GM12891 (cell line): Measurements from ENCODE around the gene HOXC12.
A peak's percentile ranks its signal among the peaks of the same experiment; 100 is the strongest.

Source experiments
- DNase-seq: peaks from one replicate; pipeline ENCODE4 v3.0.0; 2011; ENCODE audit warnings: low spot score; ENCODE audit not compliant: insufficient read length
- FAIRE-seq: peaks from 2 replicates; lab custom pipeline; 2011; peaks lifted over from hg19 to GRCh38; lab: Jason Lieb, UNC
- PAX5 ChIP-seq: IDR thresholded peaks from 2 replicates; pipeline ENCODE4 v1.6.1; 2011; ENCODE audit warnings: low read length, moderate library complexity, mild to moderate bottlenecking; ENCODE audit not compliant: insufficient read depth, severe bottlenecking
- POLR2A ChIP-seq: IDR thresholded peaks from 2 replicates; pipeline ENCODE4 v1.6.1; 2011; ENCODE audit warnings: low read depth, low read length, control low read depth
- POLR2AphosphoS5 ChIP-seq: IDR thresholded peaks from 2 replicates; pipeline ENCODE4 v1.6.1; 2011; ENCODE audit warnings: low read depth, low read length, control low read depth
- POU2F2 ChIP-seq: IDR thresholded peaks from 2 replicates; pipeline ENCODE4 v1.6.1; 2011; ENCODE audit warnings: low read depth, mild to moderate bottlenecking, control low read depth, low read length, moderate library complexity
- SPI1 ChIP-seq: IDR thresholded peaks from 2 replicates; pipeline ENCODE4 v1.6.1; 2011; ENCODE audit warnings: low read depth, low read length, control low read depth
- TAF1 ChIP-seq: IDR thresholded peaks from 2 replicates; pipeline ENCODE4 v1.6.1; 2011; ENCODE audit warnings: low read depth, low read length, control low read depth

HOXC12 gene

DNA sequence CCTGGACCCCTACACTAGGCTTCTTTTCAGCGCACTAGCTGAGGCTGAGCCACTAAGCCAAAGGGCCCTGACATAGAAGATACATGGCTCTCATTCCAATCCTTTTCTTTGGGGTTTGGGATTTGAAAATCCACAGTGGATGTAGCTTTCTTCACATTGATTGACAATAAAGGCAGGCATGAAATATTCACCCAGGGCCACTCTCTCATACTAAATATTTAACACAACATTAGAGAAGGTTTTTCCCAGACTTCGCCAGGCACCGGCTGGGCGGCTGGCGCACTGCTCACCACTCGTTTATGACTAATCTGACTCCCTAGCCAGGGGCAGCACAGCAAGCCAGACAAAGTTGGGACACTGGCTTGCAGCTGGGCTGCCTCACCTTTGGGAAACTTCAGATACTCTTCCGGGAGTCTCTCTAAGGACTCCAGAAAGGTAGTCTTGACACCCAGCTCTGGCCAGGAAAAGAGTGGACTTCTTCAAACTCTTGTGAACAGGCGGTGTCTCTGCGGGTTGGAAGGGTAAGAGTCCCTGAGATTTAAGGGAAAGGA is 17.5 kb downstream of the HOXC12 start:
- DNase-seq (no peak), FAIRE-seq (no peak)
- TF ChIP-seq PAX5, result no peak
- TF ChIP-seq POU2F2, result no peak
- TF ChIP-seq POLR2AphosphoS5, result no peak
- TF ChIP-seq TAF1, result no peak
- TF ChIP-seq SPI1, result no peak
- no peak for TF ChIP-seq POLR2A

- TF ChIP-seq POLR2A, result no peak
- no peak for FAIRE-seq
- DNase-seq, result no peak
These were observed 18.1 kb downstream of the HOXC12 start, which contains the start of gene HOXC11 for GRCh38 chr12:53972722-53973235. Gene HOXC11, plus strand, starts transcription at chr12:53973126. Its CDS starts 116 bp downstream, at chr12:53973242.

GRCh38 chr12:53973236-53974042 is 18.7 kb downstream of the HOXC12 start:
- TF ChIP-seq PAX5, result no peak
- TF ChIP-seq POLR2AphosphoS5, result no peak
- DNase-seq (no peak), FAIRE-seq (no peak)

- no peak for TF ChIP-seq PAX5
- no peak for TF ChIP-seq TAF1
- TF ChIP-seq POU2F2, result no peak
- no peak for TF ChIP-seq SPI1
- no peak for TF ChIP-seq POLR2AphosphoS5
- no peak for TF ChIP-seq POLR2A
- no peak for FAIRE-seq
- DNase-seq, result peak; percentile 64
These were observed 19.7 kb downstream of the HOXC12 start, which contains the start of gene HOTAIR for GRCh38 chr12:53974084-53975063. Gene HOTAIR, minus strand, starts transcription at chr12:53974954.

- FAIRE-seq (no peak), DNase-seq (no peak)
- TF ChIP-seq POLR2AphosphoS5, result no peak
- TF ChIP-seq POU2F2, result no peak
These were observed 20.4 kb downstream of the HOXC12 start for GRCh38 chr12:53975064-53975471.

DNA sequence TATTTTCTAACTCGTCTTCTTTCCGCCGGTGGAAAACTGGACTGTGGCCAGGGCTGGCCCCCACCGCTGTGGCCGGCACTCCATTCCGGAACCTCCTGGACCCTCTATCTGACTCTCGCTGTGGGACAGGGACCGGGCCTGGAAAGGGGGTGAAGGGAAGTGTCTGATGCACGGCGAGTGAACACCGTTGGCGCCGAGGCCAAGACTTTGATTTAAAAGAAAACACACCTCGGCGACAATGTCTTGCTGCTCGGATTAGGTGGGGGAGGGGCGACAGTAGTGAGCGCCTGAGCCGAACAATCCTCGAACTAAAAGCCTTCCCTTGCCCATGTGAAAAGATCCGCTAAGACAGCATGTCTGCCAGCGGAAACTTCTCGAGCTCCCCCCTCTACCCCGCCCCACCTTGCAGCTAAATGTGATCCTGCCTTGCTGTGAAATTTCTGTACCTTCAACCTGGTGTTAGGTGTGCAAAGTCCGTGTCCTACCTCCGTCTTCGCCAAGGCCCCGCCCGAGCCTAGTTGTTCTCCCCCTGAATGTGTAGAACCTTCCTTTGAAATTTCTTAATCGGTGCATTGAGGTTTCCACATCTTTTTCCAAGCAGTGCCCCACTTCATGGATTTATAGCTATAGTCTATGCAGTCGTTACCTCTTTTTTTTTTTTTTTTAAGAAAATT is 20.9 kb downstream of the HOXC12 start:
- no peak for DNase-seq
- TF ChIP-seq POU2F2 (no peak), PAX5 (no peak), POLR2A (no peak), TAF1 (no peak), POLR2AphosphoS5 (no peak), SPI1 (no peak)
- FAIRE-seq, result no peak

GRCh38 chr12:53976172-53976822 is 21.6 kb downstream of the HOXC12 start:
- DNase-seq (no peak), FAIRE-seq (no peak)

DNA sequence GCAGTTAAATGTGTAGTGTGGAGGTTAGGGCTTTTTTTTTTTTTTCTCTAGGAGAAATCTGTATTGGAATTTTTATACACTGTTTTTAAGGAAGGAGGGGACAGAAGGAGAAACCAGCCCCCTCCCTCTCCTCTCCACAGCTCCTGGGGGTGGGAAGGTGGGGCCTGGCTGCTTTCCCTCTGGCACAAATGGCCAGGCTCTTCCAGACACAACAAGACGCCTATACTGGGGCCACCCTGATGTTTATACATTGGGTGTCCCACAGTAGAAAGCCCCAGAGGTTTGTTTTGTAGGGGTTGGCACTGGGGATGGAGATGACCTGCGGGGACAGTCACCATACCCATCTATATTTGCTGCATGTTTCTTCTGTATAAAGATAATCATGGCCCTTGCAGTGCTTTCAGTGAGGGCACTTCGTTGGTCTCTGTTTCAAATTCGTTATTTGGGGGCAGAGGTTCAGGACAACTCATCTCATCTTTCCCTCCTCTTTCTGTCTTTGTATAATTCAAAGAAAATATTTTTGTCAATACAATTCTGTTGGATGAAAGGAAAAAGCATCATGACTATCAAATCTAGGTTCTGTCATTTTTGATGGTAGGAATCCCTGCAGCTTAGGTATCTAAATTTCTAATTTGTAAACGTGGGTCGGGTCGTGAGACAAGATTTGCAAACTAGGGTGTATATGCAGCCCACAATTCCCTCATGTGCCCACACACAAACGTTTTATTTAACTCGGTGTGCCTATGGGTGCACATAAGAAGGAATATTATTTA is 22.3 kb downstream of the HOXC12 start:
- FAIRE-seq, result no peak
- no peak for DNase-seq
- TF ChIP-seq POU2F2 (no peak), POLR2AphosphoS5 (no peak), PAX5 (no peak), POLR2A (no peak), TAF1 (no peak)

More at GRCh38 chr12:53976172-53976822, 21.6 kb downstream of the HOXC12 start:
- TF ChIP-seq SPI1 (no peak), TAF1 (no peak), POLR2A (no peak), POLR2AphosphoS5 (no peak), PAX5 (no peak), POU2F2 (no peak)
